Ectodermal cell (in vitro differentiated cells): ENCODE results near the gene PLAC9.

Experiments used
- H3K27ac ChIP-seq: 2 replicates; pipeline ENCODE4 v1.7.0; 2013; ENCODE audit warnings: mild to moderate bottlenecking, low read depth, low read length; ENCODE audit not compliant: insufficient read depth, poor library complexity, severe bottlenecking
- H3K27me3 ChIP-seq: 2 replicates; pipeline ENCODE4 v1.7.0; 2013; ENCODE audit warnings: mild to moderate bottlenecking, low read length; ENCODE audit not compliant: insufficient read depth, control insufficient read depth, poor library complexity, severe bottlenecking
- H3K36me3 ChIP-seq: one replicate; pipeline ENCODE4 v1.7.0; 2013; ENCODE audit warnings: low read length; ENCODE audit not compliant: control insufficient read depth, insufficient read depth
- H3K4me1 ChIP-seq: one replicate; pipeline ENCODE4 v1.7.0; 2013; ENCODE audit warnings: low read length; ENCODE audit not compliant: control insufficient read depth, insufficient read depth
- H3K4me3 ChIP-seq: 2 replicates; pipeline ENCODE4 v1.7.0; 2013; ENCODE audit warnings: low read depth, low read length, control low read depth; ENCODE audit not compliant: insufficient read depth
- H3K9me3 ChIP-seq: 2 replicates; pipeline ENCODE4 v1.7.0; 2013; ENCODE audit warnings: mild to moderate bottlenecking, low read length, moderate library complexity; ENCODE audit not compliant: control insufficient read depth
- WGBS, 2 experiments: methylation state at CpG; one replicate each; pipeline ENCODE4 v1.1.7; 2013; ENCODE audit warnings: missing lambda C conversion rate in 2 of 2; 5-methylcytosine and 5-hydroxymethylcytosine counted together

The PLAC9 gene

GRCh38 chr10:80194373-80195045 is 62.0 kb downstream of the PLAC9 start:
- H3K4me1 ChIP-seq, result no peaks in the 10 kb centered on the region
- no peak overlapping the region for H3K27ac ChIP-seq
- no peaks in the 10 kb centered on the region for H3K9me3 ChIP-seq
- no peaks in the 10 kb centered on the region for H3K27me3 ChIP-seq
- no peak overlapping the region for H3K4me3 ChIP-seq
- no peaks in the 10 kb centered on the region for H3K36me3 ChIP-seq
- 71 to 78% methylated on average over 10 to 11 of the region's 11 CpGs for WGBS, 2 experiments
